Ecto neural progenitor cell (in vitro differentiated cells): Measurements from ENCODE around the gene ARSB.

Experiments
- DNase-seq: peaks from one replicate; pipeline ENCODE4 v3.0.0-alpha.2; 2018; ENCODE audit warnings: low spot score

ARSB gene

GRCh38 chr5:78804995-78805394 is 180.1 kb downstream of the ARSB start:
- no peak for DNase-seq

GRCh38 chr5:78803941-78804340 is 181.2 kb downstream of the ARSB start:
- no peak for DNase-seq

DNA sequence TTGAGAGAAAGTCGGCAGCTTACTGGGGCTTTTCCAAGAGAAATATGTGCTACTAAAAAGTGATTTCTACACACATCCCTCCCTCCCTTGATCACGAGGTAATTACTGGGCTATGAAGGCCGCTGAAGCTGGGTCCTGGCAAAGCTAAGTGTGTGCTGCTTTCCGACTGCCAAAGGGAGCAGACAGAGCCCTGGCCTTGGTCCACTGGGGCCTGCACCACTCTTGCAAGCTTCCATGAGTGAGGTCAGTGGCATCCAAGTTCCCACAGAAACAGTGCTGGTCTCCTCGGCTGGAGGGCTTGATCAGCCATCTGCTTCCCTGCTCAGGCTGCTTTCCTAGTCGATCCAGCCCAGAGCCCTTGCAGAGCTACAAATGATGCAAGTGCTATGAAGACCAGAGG is 181.8 kb downstream of the ARSB start:
- no peak for DNase-seq

- no peak for DNase-seq
Measured at GRCh38 chr5:78801413-78801812, 183.7 kb downstream of the ARSB start.

GRCh38 chr5:78799266-78800017 is 185.7 kb downstream of the ARSB start:
- DNase-seq = no peak

DNA sequence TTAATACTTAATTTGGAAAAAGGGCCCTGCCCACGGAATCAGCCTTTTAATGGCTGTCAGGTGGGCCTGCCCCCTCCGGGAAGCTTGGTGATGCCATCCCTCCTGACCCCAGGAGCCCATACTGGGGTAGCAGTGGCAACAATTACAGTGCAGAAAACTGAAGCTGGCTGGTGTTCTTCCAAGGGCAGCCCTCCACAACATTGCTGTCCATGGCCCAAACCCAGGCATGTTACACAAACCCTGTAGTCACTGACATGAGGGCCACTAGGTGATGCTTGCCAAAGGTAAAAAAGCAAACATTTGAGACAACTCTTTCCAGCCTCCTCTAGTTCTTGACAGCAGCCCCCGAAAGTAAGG is 186.5 kb downstream of the ARSB start:
- DNase-seq = no peak

DNA sequence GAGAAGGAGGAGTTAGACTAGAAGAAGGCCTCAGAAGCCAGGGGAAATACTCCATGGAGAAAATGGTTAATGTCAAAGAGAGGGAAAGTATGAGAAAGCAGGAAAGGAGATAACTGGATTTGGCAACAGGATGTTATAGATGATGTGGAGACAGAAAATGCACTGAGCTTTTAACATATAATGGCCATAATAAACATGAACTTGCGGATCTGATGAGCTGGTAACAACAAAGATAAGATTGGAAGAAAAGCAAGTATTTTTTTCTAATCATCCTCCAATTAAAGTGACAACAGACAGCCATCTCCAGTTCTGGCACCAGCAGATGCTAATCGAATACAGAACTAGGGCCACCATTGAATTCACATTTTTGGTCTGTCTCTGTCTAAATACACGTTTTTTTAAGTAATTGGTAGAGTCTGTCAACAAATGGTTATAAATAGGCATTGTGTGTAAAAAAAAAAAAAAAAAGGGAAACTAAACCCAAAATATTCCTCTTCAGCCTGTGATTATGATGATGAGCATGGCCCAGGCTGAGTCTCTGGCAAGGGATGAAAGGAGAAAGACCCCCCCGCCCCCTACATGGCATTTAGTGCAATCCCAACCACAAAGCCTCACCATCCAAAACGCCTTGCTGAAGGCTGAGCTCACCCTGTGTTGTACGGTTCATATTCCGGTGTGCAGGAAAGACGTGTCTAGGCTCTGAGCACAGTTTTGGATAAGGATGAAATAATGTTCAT is 187.0 kb downstream of the ARSB start:
- DNase-seq = no peak

- no peak for DNase-seq
Measured at GRCh38 chr5:78795757-78796156, 189.4 kb downstream of the ARSB start.

DNA sequence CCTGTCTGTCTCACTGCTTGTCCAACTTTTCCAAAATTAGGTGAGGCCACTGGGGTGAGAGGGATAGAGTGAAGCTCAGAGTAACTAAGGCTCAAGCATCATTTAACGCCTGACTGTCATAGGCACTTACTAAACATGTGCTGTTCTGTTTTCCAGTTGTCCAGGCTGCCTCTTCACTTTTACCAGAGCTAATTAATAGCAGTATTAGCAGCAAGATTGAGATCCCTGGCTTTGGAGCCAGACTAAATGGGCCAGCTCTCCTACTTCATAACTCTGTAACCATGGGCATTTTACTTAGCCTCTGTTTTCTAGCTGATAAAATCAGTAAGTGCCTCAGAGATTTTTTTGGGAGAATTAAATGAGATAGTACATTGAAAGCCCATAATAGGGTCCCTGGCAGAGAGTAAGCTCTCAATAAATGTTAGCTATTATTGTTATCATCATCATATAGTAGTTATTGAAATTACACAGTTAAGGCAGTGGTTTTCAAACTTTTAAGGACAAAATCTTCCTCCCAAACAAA is 190.4 kb downstream of the ARSB start:
- DNase-seq = peak; percentile 25

GRCh38 chr5:78793907-78794662 is 191.0 kb downstream of the ARSB start:
- DNase-seq = no peak

GRCh38 chr5:78792345-78793055 is 192.6 kb downstream of the ARSB start:
- peak; percentile 2 for DNase-seq

- DNase-seq = no peak
Measured at GRCh38 chr5:78791501-78792100, 193.5 kb downstream of the ARSB start.

- DNase-seq = no peak
Measured at GRCh38 chr5:78787783-78788182, 197.3 kb downstream of the ARSB start.

DNA sequence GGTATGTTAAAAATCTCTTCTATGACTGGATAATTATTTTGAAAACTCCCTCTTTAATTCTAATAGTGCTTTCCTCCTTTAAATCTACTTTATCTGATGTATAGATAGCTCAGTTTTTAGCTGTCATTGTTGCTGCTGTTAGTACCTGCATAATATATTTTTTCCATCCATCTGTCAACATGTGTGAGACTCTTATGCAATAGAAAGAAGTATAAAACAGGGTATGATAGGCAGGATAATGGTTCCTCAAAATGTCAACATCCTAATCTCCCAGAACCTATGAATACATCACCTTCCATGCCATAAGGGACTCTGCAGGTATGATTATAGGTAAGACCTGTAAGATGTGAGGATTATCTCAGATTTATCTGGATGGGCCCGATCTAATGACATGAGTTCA is 199.7 kb downstream of the ARSB start:
- DNase-seq = no peak

- DNase-seq = no peak
Measured at GRCh38 chr5:78783434-78784130, 201.5 kb downstream of the ARSB start.

- DNase-seq = no peak
Measured at GRCh38 chr5:78782728-78783127, 202.4 kb downstream of the ARSB start.

DNA sequence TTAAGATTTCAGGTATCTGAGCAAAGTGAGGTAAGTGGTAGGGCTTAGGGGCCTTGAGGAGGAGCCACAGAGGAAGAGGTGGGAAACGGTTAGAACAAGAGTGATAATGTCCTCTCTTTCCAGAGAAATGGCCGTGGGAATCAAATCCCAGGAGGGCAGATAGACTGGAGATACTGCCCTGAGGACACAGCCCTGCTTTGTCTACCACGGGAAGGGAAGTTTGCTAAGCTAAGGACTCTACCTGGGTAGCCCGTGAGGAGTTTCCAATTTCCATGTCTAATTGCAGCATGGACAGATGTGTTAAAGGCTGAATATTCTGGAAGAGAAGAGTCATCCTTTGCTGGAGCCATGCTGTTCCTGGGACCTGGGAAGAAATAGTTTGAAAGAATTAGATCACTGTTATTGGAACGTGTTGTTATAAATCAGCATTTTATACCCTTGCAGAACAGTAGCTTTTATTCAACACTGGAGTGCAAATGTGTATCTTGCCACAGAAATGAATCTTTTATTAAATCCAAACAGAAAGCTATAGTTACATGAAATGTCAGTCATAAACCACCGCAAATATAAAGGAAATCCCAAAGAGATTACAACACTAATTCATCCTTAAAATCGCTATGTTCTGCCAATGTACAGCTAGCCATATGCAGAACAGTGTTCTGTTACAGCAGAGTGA is 203.4 kb downstream of the ARSB start:
- DNase-seq = no peak

DNA sequence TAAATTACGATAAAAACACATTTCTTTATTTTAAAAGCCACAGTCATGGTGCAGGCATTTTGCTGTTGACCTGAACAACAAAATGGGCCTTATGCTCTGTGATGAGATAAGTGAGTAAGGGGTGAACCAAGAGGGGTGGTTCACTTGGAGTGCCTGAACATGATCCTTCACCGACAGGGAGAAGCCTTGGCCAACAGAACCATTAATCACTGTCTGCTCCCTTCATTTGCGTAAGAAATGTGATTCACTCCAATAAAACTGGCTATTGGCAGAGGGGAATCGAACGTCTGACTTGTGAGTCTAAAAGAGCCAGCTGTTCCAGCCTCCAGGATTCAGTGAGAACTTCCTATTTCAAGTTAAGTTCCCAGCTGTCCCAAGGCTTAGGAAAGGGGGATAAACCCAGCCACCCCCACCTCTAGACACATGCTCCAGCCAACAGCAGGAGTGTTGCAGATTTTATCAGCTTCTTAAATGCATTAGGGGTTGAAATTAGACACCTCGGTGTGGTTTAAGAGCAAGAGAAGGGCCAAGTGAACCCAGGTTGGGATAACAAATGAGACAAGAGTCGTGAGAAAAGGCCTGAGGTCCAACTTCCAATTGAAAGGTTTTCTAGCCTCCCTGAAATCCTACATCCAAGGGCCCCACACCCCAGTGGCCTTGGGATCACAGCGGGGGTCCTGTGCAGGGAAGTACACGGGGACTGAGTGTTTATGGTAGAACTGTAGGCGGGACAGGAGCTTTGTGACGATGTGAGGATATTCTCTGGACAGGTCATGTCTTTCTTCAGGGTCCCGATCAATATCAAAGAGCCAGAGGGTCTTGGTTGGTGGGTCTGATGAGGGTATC is 205.1 kb downstream of the ARSB start:
- DNase-seq = no peak

GRCh38 chr5:78779262-78779661 is 205.8 kb downstream of the ARSB start:
- DNase-seq = no peak

GRCh38 chr5:78778538-78778937 is 206.6 kb downstream of the ARSB start:
- DNase-seq = no peak
